GM12865 (cell line): ENCODE results near the gene SSTR3.

Experiments
- DNase-seq: peaks from one replicate; pipeline ENCODE4 v3.0.0; 2010; ENCODE audit warnings: low read depth
- H3K4me3 ChIP-seq: 2 replicates; pipeline ENCODE4 v1.5.1; 2011; ENCODE audit warnings: mild to moderate bottlenecking, low read depth, low read length, control low read depth
- TF ChIP-seq, protein P1 (sequence below): IDR thresholded peaks from 2 replicates; pipeline ENCODE4 v1.5.1; 2011; ENCODE audit warnings: low read length, control low read depth, low read depth, inconsistent platforms; ENCODE audit not compliant: insufficient read depth; ENCODE audit errors: missing control alignments

SSTR3 gene

DNA sequence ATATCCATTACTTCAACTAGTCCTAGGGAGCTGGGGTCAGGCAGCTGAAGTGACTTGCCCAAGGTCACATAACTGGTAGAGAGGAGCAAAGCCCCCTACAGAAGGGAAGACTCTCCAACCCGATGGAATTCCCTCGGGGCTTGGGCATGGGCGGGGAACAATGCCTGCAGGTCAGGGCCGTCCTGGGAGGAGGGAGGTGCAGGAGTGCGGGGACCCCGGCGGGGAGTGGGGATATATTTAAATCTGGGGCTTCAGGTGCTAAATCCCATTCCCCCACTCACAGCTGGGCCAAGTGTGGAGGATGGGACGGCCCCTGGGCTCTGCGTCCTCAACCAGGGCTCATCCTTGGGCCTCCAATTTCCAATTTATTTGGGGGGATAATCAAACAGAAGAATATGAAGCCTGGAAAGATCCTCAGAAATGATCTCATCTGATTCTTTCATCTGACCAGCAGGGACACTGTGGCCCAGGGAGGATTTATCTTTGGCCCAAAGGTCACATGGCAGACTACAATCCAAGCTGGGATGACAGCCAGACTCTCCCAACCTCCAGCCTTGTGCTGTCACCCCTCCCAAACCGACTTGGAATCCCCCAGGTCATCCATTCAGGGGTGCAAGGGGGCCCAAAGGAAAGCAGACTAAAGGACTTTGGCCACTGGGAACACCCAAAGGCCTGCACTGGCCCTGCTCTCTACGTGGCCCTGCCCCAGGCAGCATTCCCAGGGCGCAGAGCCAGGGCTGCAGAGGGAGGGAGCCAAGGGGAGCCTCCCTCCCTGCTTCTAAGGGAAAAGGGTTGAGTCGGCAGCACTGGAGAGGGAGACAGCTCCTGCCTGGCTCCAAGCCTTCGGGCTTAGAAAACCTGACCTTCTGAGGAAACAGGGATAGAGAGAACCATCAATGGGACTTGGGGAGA lies 15.5 kb downstream of the SSTR3 start:
- no peak for DNase-seq
- no peak overlapping the region for H3K4me3 ChIP-seq

GRCh38 chr22:37195921-37196320 lies 16.4 kb downstream of the SSTR3 start:
- H3K4me3 ChIP-seq: no peak overlapping the region
- no peak for DNase-seq
- TF ChIP-seq, protein P1, sequence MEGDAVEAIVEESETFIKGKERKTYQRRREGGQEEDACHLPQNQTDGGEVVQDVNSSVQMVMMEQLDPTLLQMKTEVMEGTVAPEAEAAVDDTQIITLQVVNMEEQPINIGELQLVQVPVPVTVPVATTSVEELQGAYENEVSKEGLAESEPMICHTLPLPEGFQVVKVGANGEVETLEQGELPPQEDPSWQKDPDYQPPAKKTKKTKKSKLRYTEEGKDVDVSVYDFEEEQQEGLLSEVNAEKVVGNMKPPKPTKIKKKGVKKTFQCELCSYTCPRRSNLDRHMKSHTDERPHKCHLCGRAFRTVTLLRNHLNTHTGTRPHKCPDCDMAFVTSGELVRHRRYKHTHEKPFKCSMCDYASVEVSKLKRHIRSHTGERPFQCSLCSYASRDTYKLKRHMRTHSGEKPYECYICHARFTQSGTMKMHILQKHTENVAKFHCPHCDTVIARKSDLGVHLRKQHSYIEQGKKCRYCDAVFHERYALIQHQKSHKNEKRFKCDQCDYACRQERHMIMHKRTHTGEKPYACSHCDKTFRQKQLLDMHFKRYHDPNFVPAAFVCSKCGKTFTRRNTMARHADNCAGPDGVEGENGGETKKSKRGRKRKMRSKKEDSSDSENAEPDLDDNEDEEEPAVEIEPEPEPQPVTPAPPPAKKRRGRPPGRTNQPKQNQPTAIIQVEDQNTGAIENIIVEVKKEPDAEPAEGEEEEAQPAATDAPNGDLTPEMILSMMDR: no peak

More for the DNA sequence above, 15.5 kb downstream of the SSTR3 start:
- TF ChIP-seq, protein P1: no peak

DNA sequence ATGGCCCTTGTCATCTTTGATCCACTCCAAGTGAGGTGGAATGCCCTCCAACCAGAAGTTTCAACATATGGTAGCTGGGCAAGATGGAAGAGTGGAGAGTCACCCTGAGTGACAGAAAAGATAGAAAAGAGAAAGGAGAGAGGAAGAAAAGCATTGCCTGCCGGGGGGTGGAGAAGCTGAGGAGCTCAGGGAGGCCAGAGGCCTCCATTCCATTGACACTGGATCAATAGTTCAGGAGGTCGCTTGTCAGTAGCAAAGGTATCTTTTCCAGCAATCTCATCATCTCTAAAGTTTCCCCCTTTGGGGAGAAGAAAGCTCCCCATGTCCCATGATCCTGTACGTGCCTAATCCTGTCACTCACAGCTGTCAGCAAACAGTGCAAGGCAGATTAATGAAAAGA lies 17.5 kb downstream of the SSTR3 start:
- no peak overlapping the region for H3K4me3 ChIP-seq
- no peak for DNase-seq
- TF ChIP-seq, protein P1: no peak

GRCh38 chr22:37193629-37194191 lies 18.6 kb downstream of the SSTR3 start:
- no peak overlapping the region for H3K4me3 ChIP-seq
- TF ChIP-seq, protein P1: no peak
- peak; percentile 49 for DNase-seq

DNA sequence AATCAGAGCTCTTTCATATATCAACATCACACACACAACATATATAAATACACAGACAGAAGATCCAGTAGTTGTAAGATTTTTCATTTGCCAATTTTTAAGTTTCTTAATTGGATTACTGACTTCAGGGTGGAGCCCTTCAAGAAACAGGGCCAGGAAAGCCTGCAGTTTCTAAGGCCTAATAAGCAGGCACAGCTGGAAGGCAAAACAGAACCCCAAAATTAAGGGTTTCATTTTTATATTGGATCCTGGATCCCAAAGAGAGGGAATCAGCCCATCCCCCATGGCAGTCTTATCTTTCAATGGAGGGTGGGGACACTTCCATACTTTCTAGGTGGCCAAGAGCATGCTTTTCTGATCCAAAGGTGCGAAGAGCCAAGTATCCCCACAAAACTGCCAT lies 19.5 kb downstream of the SSTR3 start:
- H3K4me3 ChIP-seq: no peak overlapping the region
- TF ChIP-seq, protein P1: no peak

GRCh38 chr22:37192204-37192603 lies 20.1 kb downstream of the SSTR3 start:
- H3K4me3 ChIP-seq: no peak overlapping the region
- no peak for DNase-seq
- TF ChIP-seq, protein P1: no peak

More for the DNA sequence above, 19.5 kb downstream of the SSTR3 start:
- no peak for DNase-seq
